AG04450 (cell line): ENCODE measurements around the gene OR2AE1. TPM values are rescaled to one million over a fixed set of nuclear protein-coding genes. Genes with fewer than 3 reads are reported as not detected.

Source experiments
- CTCF ChIA-PET: fragments of 300-600, 350-600 bp; formaldehyde crosslinking; extraction: SDS; loops from one replicate; lab custom pipeline; 2022; ENCODE audit warnings: antibody characterized with exemption, inconsistent platforms; lab: Charles Lee
- POLR2A ChIA-PET: fragments of 350-600 bp; formaldehyde crosslinking; extraction: SDS; loops from one replicate; lab custom pipeline; 2021; ENCODE audit warnings: antibody characterized with exemption, inconsistent platforms; lab: Yijun Ruan, JAX
- DNase-seq: peaks from one replicate; pipeline ENCODE4 v3.0.0-alpha.2; 2011; ENCODE audit warnings: low read depth, low spot score
- H3K27ac ChIP-seq: one replicate; pipeline ENCODE4 v1.5.1; 2012; ENCODE audit warnings: low read depth, low read length, control low read depth
- H3K27me3 ChIP-seq: one replicate; pipeline ENCODE4 v1.6.0; 2012; ENCODE audit warnings: low read length; ENCODE audit not compliant: control insufficient read depth, insufficient read depth
- H3K4me3 ChIP-seq: 2 replicates; pipeline ENCODE4 v1.5.1; 2011; ENCODE audit warnings: mild to moderate bottlenecking, low read depth, low read length, control low read depth
- H3K9me3 ChIP-seq: 2 replicates; pipeline ENCODE4 v1.5.1; 2012; ENCODE audit warnings: low read length; ENCODE audit not compliant: control insufficient read depth, insufficient read depth
- polyA plus RNA-seq: library from polyadenylated mRNA; depleted of rRNA; stranded (reverse); fragments of >200 nt; gene quantifications from 2 replicates; pipeline ENCODE4 v1.2.3, GENCODE V29; 2011; rRNA removed
- small RNA-seq: library from RNA; depleted of rRNA; stranded (forward); fragments of <200 nt; gene quantifications from one replicate; pipeline ENCODE3, GENCODE V24; 2012; ENCODE audit warnings: low read depth; ENCODE audit not compliant: insufficient read length
- TF ChIP-seq, protein P1 (sequence below): IDR thresholded peaks from 2 replicates; pipeline ENCODE4 v1.5.1; 2011; ENCODE audit warnings: low read depth, low read length, control low read depth, inconsistent platforms

OR2AE1 gene
- polyA plus RNA-seq, 1 experiment, result not detected

DNA sequence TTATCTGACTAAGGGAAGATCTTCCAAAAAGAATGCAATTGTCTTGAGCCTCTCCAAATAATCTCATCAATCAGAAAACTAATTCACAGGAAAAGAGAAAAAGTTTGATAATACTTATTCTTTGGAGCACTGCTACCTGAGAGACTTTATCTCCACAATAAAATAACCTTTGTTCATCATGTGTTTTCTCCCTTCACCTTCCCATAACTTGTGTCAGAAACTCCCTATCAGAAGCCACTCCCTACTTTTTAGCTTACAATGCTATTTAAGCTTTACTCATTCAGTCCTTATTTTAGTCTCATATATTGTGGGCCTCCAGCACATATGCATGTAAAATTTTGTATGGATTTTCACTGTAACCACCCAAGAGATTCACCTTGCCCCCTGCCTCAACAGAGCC lies 48.0 kb downstream of the OR2AE1 start:
- ChIA-PET POLR2A (no interaction called here), CTCF (no interaction called here)
- H3K9me3 ChIP-seq, result no peaks in the 10 kb centered on the region
- TF ChIP-seq, protein P1, sequence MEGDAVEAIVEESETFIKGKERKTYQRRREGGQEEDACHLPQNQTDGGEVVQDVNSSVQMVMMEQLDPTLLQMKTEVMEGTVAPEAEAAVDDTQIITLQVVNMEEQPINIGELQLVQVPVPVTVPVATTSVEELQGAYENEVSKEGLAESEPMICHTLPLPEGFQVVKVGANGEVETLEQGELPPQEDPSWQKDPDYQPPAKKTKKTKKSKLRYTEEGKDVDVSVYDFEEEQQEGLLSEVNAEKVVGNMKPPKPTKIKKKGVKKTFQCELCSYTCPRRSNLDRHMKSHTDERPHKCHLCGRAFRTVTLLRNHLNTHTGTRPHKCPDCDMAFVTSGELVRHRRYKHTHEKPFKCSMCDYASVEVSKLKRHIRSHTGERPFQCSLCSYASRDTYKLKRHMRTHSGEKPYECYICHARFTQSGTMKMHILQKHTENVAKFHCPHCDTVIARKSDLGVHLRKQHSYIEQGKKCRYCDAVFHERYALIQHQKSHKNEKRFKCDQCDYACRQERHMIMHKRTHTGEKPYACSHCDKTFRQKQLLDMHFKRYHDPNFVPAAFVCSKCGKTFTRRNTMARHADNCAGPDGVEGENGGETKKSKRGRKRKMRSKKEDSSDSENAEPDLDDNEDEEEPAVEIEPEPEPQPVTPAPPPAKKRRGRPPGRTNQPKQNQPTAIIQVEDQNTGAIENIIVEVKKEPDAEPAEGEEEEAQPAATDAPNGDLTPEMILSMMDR, result no peak
- no peak for DNase-seq
- peaks cover 5% of the 10 kb centered on the region for H3K27me3 ChIP-seq
- no peak overlapping the region for H3K4me3 ChIP-seq
- H3K27ac ChIP-seq, result no peak overlapping the region

DNA sequence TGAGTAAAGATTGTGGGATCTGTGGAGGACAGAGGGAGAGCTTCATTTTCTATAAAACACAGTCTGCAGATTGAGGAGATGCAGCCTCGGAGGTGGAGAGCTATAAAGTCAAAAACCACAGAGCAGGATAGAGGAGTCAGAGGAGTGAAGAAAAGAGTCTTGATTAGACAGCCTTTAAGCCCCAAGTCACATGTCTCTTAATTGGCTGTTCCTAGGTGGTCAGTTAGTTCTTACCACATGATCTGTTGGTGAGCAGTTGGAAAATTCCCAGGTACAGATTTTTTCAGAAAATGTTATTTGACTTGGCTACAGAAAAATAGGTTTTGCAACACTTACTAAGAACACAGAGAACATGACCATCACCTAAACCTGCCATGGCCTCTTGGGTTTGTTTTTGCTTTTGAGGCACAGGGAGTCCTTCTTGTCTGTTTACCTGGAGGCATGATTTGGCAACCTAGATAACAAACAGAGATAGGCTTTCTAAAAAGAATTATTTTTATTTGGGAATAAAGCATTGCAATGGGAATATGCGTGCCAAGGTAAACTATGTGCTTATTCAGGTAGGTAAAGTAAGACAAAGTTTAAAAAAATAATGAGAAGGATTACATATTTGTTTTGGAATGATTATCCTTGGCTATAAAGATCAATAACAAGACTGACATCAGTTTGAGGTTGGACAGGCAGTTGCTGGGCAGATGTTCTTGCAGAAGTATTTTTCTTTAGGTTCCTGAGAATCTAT lies 49.6 kb downstream of the OR2AE1 start:
- Histone ChIP-seq H3K9me3 (no peaks in the 10 kb centered on the region), H3K27ac (no peak overlapping the region), H3K27me3 (peaks cover 2% of the 10 kb centered on the region), H3K4me3 (no peak overlapping the region)
- DNase-seq, result no peak
- TF ChIP-seq, protein P1, result no peak
- ChIA-PET POLR2A (no interaction called here), CTCF (no interaction called here)

Small RNA genes within 50 kb of the gene (small RNA-seq; reads per million reads assigned to genes)
- gene AC011904.1 (not detected), gene CYP3A52P (not detected)

Other genes with a start within 250 kb of the OR2AE1 start
- gene CYP3A5, start 197.0 kb downstream of the OR2AE1 start, polyA plus RNA-seq, result 0.21 and 0.31 TPM in 2 replicates
- 0.17 and 0.36 TPM in 2 replicates for gene CYP3A7, start 141.8 kb downstream of the OR2AE1 start, polyA plus RNA-seq
- gene CYP3A4, start 92.8 kb downstream of the OR2AE1 start, polyA plus RNA-seq, result not detected in 2 replicates
- not detected in 2 replicates for gene CYP3A43, start 49.0 kb downstream of the OR2AE1 start, polyA plus RNA-seq
- 27.0 and 32.7 TPM in 2 replicates for gene TRIM4, start 42.5 kb upstream of the OR2AE1 start, polyA plus RNA-seq
- gene GJC3, start 52.6 kb upstream of the OR2AE1 start, polyA plus RNA-seq, result not detected in 2 replicates
- gene AZGP1, start 99.0 kb upstream of the OR2AE1 start, polyA plus RNA-seq, result not detected in 2 replicates
- 36.8 and 42.7 TPM in 2 replicates for gene ZKSCAN1, start 138.6 kb upstream of the OR2AE1 start, polyA plus RNA-seq
- gene ZSCAN21, start 172.7 kb upstream of the OR2AE1 start, polyA plus RNA-seq, result 13.9 and 15.2 TPM in 2 replicates
- gene ZNF3, start 204.7 kb upstream of the OR2AE1 start, polyA plus RNA-seq, result 35.3 and 37.0 TPM in 2 replicates
- 265 and 308 TPM in 2 replicates for gene COPS6, start 211.9 kb upstream of the OR2AE1 start, polyA plus RNA-seq
- 39.5 and 44.2 TPM in 2 replicates for gene MCM7, start 224.4 kb upstream of the OR2AE1 start, polyA plus RNA-seq
- gene AP4M1, start 224.6 kb upstream of the OR2AE1 start, polyA plus RNA-seq, result 25.4 and 26.1 TPM in 2 replicates
- 28.2 and 31.2 TPM in 2 replicates for gene TAF6, start 242.3 kb upstream of the OR2AE1 start, polyA plus RNA-seq
- 26.3 and 29.7 TPM in 2 replicates for gene CNPY4, start 242.6 kb upstream of the OR2AE1 start, polyA plus RNA-seq
- 0.55 and 0.56 TPM in 2 replicates for gene MBLAC1, start 249.9 kb upstream of the OR2AE1 start, polyA plus RNA-seq